ENCODE measurements around the gene DLGAP4.

The DLGAP4 gene

DNA sequence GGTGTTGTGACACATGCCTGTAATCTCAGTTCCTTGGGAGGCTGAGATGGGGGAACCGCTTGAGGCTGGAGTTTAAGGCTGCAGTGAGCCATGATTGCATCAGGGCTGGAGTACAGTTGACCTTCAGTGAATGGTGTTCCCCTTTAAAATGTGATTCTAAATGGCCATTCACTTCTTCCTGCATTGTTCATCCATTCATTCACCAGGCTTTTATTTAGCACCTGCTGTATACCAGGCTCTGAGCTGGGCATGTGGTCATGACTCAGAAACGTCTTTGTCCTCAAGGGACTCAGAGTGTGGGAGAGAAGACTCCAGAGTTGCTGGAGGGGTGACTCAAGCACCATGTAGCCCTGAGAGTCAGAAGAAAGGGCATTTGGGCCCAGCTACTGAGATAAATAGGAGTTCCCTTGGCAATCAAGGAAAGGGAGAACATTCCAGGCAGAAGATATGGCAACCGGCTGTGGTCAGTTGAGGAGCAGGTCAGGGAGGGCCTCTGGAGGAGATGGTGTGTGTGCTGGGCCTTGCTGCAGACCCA lies 101.1 kb downstream of the DLGAP4 start:
- Histone ChIP-seq H3K9me3 (ENCODE audit: control insufficient read depth in 2 of 2, low read length in 2 of 2) (no peaks in the 10 kb centered on the region), H3K4me1 (ENCODE audit: control insufficient read depth in 2 of 2, insufficient read depth in 2 of 2, low read length in 2 of 2) (no peaks in the 10 kb centered on the region), H3K4me3 (ENCODE audit: low read length in 2 of 2) (no peak overlapping the region), H3K9ac (ENCODE audit: low read depth in 1 of 2, low read length in 2 of 2) (no peak overlapping the region), H3K27ac (ENCODE audit: low read depth in 2 of 2, low read length in 2 of 2) (no peak overlapping the region), H3K36me3 (ENCODE audit: control insufficient read depth in 2 of 2, insufficient read depth in 2 of 2, low read length in 2 of 2) (no peaks in the 10 kb centered on the region), H3K27me3 (ENCODE audit: control insufficient read depth in 2 of 2, insufficient read depth in 2 of 2, low read length in 2 of 2) (peaks cover 0 to 5% of the 10 kb centered on the region in 2 donors)

DNA sequence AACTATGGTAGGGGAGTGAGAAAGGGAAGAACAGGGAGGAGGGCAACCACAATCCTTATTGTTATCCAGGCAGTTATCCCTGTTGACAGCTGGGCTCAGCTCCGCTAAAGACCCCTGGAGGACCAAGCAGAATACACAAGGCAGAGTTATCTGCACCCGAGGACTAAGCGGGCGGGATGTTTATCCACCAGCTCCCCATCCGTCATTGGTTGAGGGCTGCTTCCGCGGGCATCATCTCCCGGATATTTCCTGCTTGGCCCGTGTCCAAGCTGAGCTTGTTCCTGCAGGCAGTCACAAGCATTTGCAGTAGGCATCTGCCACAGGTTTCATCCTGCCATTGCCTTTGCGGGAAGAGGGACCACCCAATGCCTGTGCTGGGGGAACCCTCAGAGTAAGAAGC lies 102.1 kb downstream of the DLGAP4 start:
- peaks cover 0 to 5% of the 10 kb centered on the region in 2 donors for H3K27me3 ChIP-seq (ENCODE audit: control insufficient read depth in 2 of 2, insufficient read depth in 2 of 2, low read length in 2 of 2)
- no peak overlapping the region for H3K27ac ChIP-seq (ENCODE audit: low read depth in 2 of 2, low read length in 2 of 2)
- no peaks in the 10 kb centered on the region for H3K4me1 ChIP-seq (ENCODE audit: control insufficient read depth in 2 of 2, insufficient read depth in 2 of 2, low read length in 2 of 2)
- H3K9me3 ChIP-seq (ENCODE audit: control insufficient read depth in 2 of 2, low read length in 2 of 2) = no peaks in the 10 kb centered on the region
- no peak overlapping the region for H3K4me3 ChIP-seq (ENCODE audit: low read length in 2 of 2)
- no peaks in the 10 kb centered on the region for H3K36me3 ChIP-seq (ENCODE audit: control insufficient read depth in 2 of 2, insufficient read depth in 2 of 2, low read length in 2 of 2)
- no peak overlapping the region for H3K9ac ChIP-seq (ENCODE audit: low read depth in 1 of 2, low read length in 2 of 2)

DNA sequence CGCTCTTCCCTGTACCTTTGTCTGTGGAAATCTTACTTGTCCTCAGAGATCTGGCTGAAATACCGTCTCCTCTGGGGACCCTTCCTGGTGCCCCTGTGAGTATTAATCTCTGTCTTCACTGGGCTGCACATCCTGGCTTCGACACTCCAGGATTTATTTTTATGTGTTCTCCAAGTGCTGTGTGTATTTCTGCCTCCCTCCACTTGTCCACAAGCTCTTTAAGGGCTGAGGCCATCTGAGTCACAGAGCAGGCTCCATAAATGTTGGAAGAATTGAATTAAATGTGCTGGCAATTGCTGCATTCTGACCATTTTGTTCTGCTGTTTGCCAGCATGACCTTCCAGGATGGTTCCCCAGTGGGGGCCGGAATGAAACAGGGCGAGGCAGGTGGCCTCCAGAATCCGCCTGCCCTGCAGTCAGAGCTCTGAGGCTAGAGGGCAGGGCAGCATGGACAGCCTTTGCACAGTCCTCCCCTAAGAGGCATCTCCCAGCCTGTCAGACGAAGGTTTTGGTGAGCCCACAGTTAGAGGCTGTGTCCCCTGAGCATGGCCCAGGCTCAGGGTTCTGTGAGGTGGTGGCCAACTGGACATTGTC lies 105.8 kb downstream of the DLGAP4 start:
- Histone ChIP-seq H3K4me1 (ENCODE audit: control insufficient read depth in 2 of 2, insufficient read depth in 2 of 2, low read length in 2 of 2) (no peaks in the 10 kb centered on the region), H3K4me3 (ENCODE audit: low read length in 2 of 2) (no peak overlapping the region), H3K9me3 (ENCODE audit: control insufficient read depth in 2 of 2, low read length in 2 of 2) (no peaks in the 10 kb centered on the region), H3K27ac (ENCODE audit: low read depth in 2 of 2, low read length in 2 of 2) (no peak overlapping the region), H3K36me3 (ENCODE audit: control insufficient read depth in 2 of 2, insufficient read depth in 2 of 2, low read length in 2 of 2) (no peaks in the 10 kb centered on the region), H3K9ac (ENCODE audit: low read depth in 1 of 2, low read length in 2 of 2) (no peak overlapping the region), H3K27me3 (ENCODE audit: control insufficient read depth in 2 of 2, insufficient read depth in 2 of 2, low read length in 2 of 2) (peaks cover 0 to 5% of the 10 kb centered on the region in 2 donors)

- no peaks in the 10 kb centered on the region for H3K4me1 ChIP-seq (ENCODE audit: control insufficient read depth in 2 of 2, insufficient read depth in 2 of 2, low read length in 2 of 2)
- no peaks in the 10 kb centered on the region for H3K9me3 ChIP-seq (ENCODE audit: control insufficient read depth in 2 of 2, low read length in 2 of 2)
- no peak overlapping the region for H3K4me3 ChIP-seq (ENCODE audit: low read length in 2 of 2)
- no peak overlapping the region for H3K27ac ChIP-seq (ENCODE audit: low read depth in 2 of 2, low read length in 2 of 2)
- peaks cover 0 to 8% of the 10 kb centered on the region in 2 donors for H3K27me3 ChIP-seq (ENCODE audit: control insufficient read depth in 2 of 2, insufficient read depth in 2 of 2, low read length in 2 of 2)
- no peaks in the 10 kb centered on the region for H3K36me3 ChIP-seq (ENCODE audit: control insufficient read depth in 2 of 2, insufficient read depth in 2 of 2, low read length in 2 of 2)
- H3K9ac ChIP-seq (ENCODE audit: low read depth in 1 of 2, low read length in 2 of 2) = no peak overlapping the region
Observed at GRCh38 chr20:36415475-36416002, 109.4 kb downstream of the DLGAP4 start.

DNA sequence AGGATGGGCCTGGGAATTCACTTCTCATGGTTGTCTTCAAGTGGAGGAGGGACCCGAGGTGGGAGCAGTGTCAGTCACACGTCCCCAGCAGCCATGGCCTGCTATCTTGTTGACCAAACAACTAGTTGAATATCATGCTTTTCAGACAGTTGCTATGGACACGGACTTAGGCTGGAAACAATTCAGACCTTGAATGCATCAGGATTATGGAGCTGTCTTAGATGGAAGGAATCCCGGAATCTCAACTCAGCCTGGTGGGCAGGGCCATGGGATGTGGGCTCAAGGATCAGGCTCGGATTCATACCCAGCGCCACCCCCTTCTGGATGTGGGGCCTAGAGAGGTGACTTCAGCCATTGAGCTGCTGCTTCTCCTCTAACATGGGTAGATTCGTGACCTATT lies 112.6 kb downstream of the DLGAP4 start:
- no peak overlapping the region for H3K27ac ChIP-seq (ENCODE audit: low read depth in 2 of 2, low read length in 2 of 2)
- H3K36me3 ChIP-seq (ENCODE audit: control insufficient read depth in 2 of 2, insufficient read depth in 2 of 2, low read length in 2 of 2) = no peaks in the 10 kb centered on the region
- peaks cover 0 to 4% of the 10 kb centered on the region in 2 donors for H3K27me3 ChIP-seq (ENCODE audit: control insufficient read depth in 2 of 2, insufficient read depth in 2 of 2, low read length in 2 of 2)
- H3K4me1 ChIP-seq (ENCODE audit: control insufficient read depth in 2 of 2, insufficient read depth in 2 of 2, low read length in 2 of 2) = no peaks in the 10 kb centered on the region
- H3K9ac ChIP-seq (ENCODE audit: low read depth in 1 of 2, low read length in 2 of 2) = no peak overlapping the region
- H3K4me3 ChIP-seq (ENCODE audit: low read length in 2 of 2) = no peak overlapping the region
- no peaks in the 10 kb centered on the region for H3K9me3 ChIP-seq (ENCODE audit: control insufficient read depth in 2 of 2, low read length in 2 of 2)

DNA sequence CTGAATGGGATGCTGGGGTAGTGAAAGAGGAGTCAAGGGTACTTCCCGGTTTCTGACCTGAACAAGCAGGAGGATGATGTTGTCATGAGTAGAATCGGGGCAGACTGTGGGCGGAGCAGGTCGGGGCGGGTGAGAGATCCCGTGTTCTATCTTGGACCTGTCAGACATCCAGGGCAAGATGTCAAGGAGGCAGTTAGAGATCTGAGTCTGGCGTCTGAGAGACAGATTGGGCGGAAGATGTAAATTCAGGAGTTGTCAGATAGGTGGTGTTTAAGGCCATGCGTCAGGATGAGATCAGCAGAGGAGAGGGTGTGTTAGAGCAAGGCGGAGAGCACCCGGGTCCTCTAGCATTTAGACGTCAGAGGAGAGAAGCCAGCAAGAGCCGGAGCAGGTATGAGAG lies 115.5 kb downstream of the DLGAP4 start:
- Histone ChIP-seq H3K4me3 (ENCODE audit: low read length in 2 of 2) (no peak overlapping the region), H3K4me1 (ENCODE audit: control insufficient read depth in 2 of 2, insufficient read depth in 2 of 2, low read length in 2 of 2) (no peaks in the 10 kb centered on the region), H3K36me3 (ENCODE audit: control insufficient read depth in 2 of 2, insufficient read depth in 2 of 2, low read length in 2 of 2) (no peaks in the 10 kb centered on the region), H3K27me3 (ENCODE audit: control insufficient read depth in 2 of 2, insufficient read depth in 2 of 2, low read length in 2 of 2) (peaks cover 0 to 4% of the 10 kb centered on the region in 2 donors), H3K27ac (ENCODE audit: low read depth in 2 of 2, low read length in 2 of 2) (no peak overlapping the region), H3K9me3 (ENCODE audit: control insufficient read depth in 2 of 2, low read length in 2 of 2) (no peaks in the 10 kb centered on the region), H3K9ac (ENCODE audit: low read depth in 1 of 2, low read length in 2 of 2) (no peak overlapping the region)

GRCh38 chr20:36424314-36424713 lies 118.2 kb downstream of the DLGAP4 start:
- Histone ChIP-seq H3K9ac (ENCODE audit: low read depth in 1 of 2, low read length in 2 of 2) (no peak overlapping the region), H3K4me1 (ENCODE audit: control insufficient read depth in 2 of 2, insufficient read depth in 2 of 2, low read length in 2 of 2) (no peaks in the 10 kb centered on the region), H3K4me3 (ENCODE audit: low read length in 2 of 2) (no peak overlapping the region), H3K27me3 (ENCODE audit: control insufficient read depth in 2 of 2, insufficient read depth in 2 of 2, low read length in 2 of 2) (no peaks in the 10 kb centered on the region), H3K9me3 (ENCODE audit: control insufficient read depth in 2 of 2, low read length in 2 of 2) (no peaks in the 10 kb centered on the region), H3K27ac (ENCODE audit: low read depth in 2 of 2, low read length in 2 of 2) (no peak overlapping the region), H3K36me3 (ENCODE audit: control insufficient read depth in 2 of 2, insufficient read depth in 2 of 2, low read length in 2 of 2) (no peaks in the 10 kb centered on the region)

DNA sequence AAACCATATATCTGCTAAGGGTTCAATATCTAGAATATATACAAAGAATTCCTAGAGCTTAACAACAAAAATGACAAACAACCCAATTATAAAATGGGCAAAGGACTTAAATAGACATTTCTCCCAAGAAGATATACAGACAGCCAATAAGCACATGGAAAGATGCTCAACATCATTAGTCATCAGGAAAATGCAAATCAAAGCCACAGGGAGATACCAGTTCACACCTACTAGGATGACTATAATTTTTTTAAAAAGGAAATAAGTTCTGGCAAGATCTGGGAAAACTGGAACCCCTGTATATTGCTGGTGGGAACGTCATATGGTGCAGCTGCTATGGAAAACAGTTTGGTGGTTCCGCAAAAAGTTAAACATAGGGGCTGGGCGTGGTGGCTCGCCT lies 119.0 kb downstream of the DLGAP4 start:
- Histone ChIP-seq H3K9me3 (ENCODE audit: control insufficient read depth in 2 of 2, low read length in 2 of 2) (no peaks in the 10 kb centered on the region), H3K4me1 (ENCODE audit: control insufficient read depth in 2 of 2, insufficient read depth in 2 of 2, low read length in 2 of 2) (no peaks in the 10 kb centered on the region), H3K27me3 (ENCODE audit: control insufficient read depth in 2 of 2, insufficient read depth in 2 of 2, low read length in 2 of 2) (no peaks in the 10 kb centered on the region), H3K27ac (ENCODE audit: low read depth in 2 of 2, low read length in 2 of 2) (no peak overlapping the region), H3K36me3 (ENCODE audit: control insufficient read depth in 2 of 2, insufficient read depth in 2 of 2, low read length in 2 of 2) (no peaks in the 10 kb centered on the region), H3K9ac (ENCODE audit: low read depth in 1 of 2, low read length in 2 of 2) (no peak overlapping the region), H3K4me3 (ENCODE audit: low read length in 2 of 2) (no peak overlapping the region)

DNA sequence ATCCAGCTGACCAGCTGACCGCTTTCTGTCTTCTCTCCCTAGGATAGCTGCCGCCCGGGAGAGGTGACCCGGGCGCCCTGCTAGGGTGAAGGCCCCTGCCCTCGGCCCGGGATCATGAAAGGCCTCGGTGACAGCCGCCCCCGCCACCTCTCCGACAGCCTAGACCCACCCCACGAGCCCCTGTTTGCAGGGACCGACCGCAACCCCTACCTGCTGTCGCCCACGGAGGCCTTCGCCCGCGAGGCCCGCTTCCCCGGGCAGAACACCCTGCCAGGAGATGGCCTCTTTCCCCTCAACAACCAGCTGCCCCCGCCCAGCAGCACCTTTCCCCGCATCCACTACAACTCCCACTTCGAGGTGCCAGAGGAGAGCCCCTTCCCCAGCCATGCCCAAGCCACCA lies 125.5 kb downstream of the DLGAP4 start:
- no peaks in the 10 kb centered on the region for H3K27me3 ChIP-seq (ENCODE audit: control insufficient read depth in 2 of 2, insufficient read depth in 2 of 2, low read length in 2 of 2)
- H3K27ac ChIP-seq (ENCODE audit: low read depth in 2 of 2, low read length in 2 of 2) = no peak overlapping the region
- H3K4me3 ChIP-seq (ENCODE audit: low read length in 2 of 2) = no peak overlapping the region
- no peaks in the 10 kb centered on the region for H3K9me3 ChIP-seq (ENCODE audit: control insufficient read depth in 2 of 2, low read length in 2 of 2)
- no peaks in the 10 kb centered on the region for H3K4me1 ChIP-seq (ENCODE audit: control insufficient read depth in 2 of 2, insufficient read depth in 2 of 2, low read length in 2 of 2)
- no peak overlapping the region for H3K9ac ChIP-seq (ENCODE audit: low read depth in 1 of 2, low read length in 2 of 2)
- no peaks in the 10 kb centered on the region for H3K36me3 ChIP-seq (ENCODE audit: control insufficient read depth in 2 of 2, insufficient read depth in 2 of 2, low read length in 2 of 2)

DNA sequence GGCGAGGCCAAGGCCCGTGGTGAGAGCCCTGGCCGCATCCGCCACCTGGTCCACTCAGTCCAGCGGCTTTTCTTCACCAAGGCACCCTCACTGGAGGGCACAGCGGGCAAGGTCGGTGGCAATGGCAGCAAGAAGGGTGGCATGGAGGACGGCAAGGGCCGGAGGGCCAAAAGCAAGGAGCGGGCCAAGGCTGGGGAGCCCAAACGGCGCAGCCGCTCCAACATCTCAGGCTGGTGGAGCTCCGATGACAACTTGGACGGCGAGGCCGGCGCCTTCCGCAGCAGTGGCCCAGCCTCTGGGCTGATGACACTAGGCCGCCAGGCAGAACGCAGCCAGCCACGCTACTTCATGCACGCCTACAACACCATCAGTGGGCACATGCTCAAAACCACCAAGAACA lies 126.0 kb downstream of the DLGAP4 start:
- Histone ChIP-seq H3K9ac (ENCODE audit: low read depth in 1 of 2, low read length in 2 of 2) (no peak overlapping the region), H3K36me3 (ENCODE audit: control insufficient read depth in 2 of 2, insufficient read depth in 2 of 2, low read length in 2 of 2) (no peaks in the 10 kb centered on the region), H3K27me3 (ENCODE audit: control insufficient read depth in 2 of 2, insufficient read depth in 2 of 2, low read length in 2 of 2) (no peaks in the 10 kb centered on the region), H3K4me3 (ENCODE audit: low read length in 2 of 2) (no peak overlapping the region), H3K27ac (ENCODE audit: low read depth in 2 of 2, low read length in 2 of 2) (no peak overlapping the region), H3K4me1 (ENCODE audit: control insufficient read depth in 2 of 2, insufficient read depth in 2 of 2, low read length in 2 of 2) (no peaks in the 10 kb centered on the region), H3K9me3 (ENCODE audit: control insufficient read depth in 2 of 2, low read length in 2 of 2) (no peaks in the 10 kb centered on the region)

Data from mucosa of rectum (tissue), 2 donors.